ENCODE data around the gene BEGAIN. TPM values are rescaled to one million over a fixed set of nuclear protein-coding genes. Genes with fewer than 3 reads are reported as not detected.
A peak's percentile ranks its signal among the peaks of the same experiment; 100 is the strongest.

BEGAIN gene
- total and polyA plus RNA-seq, 2 experiments from 2014 or later: 0.11 to 0.65 TPM

- H3F3A ChIP-seq (ENCODE audit: insufficient read depth): no peaks in the 10 kb centered on the region
- TF ChIP-seq EZH2 (IDR thresholded peaks at IDR 0.05; ENCODE audit: insufficient read depth, poor library complexity, severe bottlenecking): no peak
- TF ChIP-seq EZH2phosphoT487 (IDR thresholded peaks at IDR 0.05; ENCODE audit: insufficient read depth, low read depth): no peak
- H3K9me3 ChIP-seq (ENCODE audit: low read depth): no peaks in the 10 kb centered on the region
- no peak overlapping the region for H2AFZ ChIP-seq
- no peak overlapping the region for H3K4me3 ChIP-seq
- no peaks in the 10 kb centered on the region for H3K4me1 ChIP-seq (ENCODE audit: insufficient read depth)
- no peaks in the 10 kb centered on the region for H3K36me3 ChIP-seq (ENCODE audit: low read depth)
- H4K20me1 ChIP-seq (ENCODE audit: insufficient read depth): no peaks in the 10 kb centered on the region
- H3K9ac ChIP-seq: 0 out of 2 replicates have a peak overlapping the region, but pooled peaks have one; percentile 38
- H3K4me2 ChIP-seq (ENCODE audit: unreplicated experiment): no peak overlapping the region
- in situ Hi-C loops (cut with MboI): no loop called here
- 81 to 82% methylated on average over 16 of the region's 17 CpGs for WGBS, 2 experiments (ENCODE audit: low coverage in 1 of 2, low lambda C conversion rate in 2 of 2, missing lambda C conversion rate in 2 of 2)
- H3K79me2 ChIP-seq (ENCODE audit: insufficient read depth): no peaks in the 10 kb centered on the region
- no peaks in the 10 kb centered on the region for H3K9me2 ChIP-seq (ENCODE audit: insufficient read depth)
- no peak for DNase-seq
- no peak overlapping the region for H3K27ac ChIP-seq
- no peaks in the 10 kb centered on the region for H3K27me3 ChIP-seq (replicated peaks; ENCODE audit: insufficient read depth)
Observed at GRCh38 chr14:100554696-100555320, 32.4 kb downstream of the BEGAIN start.

GRCh38 chr14:100554082-100554677 lies 33.0 kb downstream of the BEGAIN start:
- peak overlapping the region; percentile 11 for H3K4me2 ChIP-seq (ENCODE audit: unreplicated experiment)
- in situ Hi-C loops (cut with MboI): no loop called here
- peak; percentile 82 for DNase-seq

DNA sequence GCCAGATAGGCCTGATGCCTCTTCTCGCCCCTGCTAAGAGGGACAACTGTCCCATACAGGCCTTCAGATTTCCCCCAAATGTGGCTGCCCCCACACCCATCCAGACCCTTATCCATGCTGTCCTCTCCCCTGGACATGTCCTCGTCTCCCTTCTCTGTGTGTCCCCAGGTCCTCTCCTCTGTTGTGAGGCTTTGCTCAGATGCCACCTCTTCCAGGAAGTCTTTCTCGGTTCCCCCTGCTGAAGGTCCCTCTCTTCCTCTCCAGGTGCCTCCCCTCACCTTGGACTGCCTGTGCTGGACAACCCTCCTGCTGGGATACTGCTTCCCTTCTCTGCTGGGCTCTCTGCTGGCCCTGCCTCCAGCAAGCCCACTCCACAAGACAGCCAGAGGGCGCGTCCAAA lies 33.7 kb downstream of the BEGAIN start:
- Histone ChIP-seq H3K27ac (no peak overlapping the region), H4K20me1 (ENCODE audit: insufficient read depth) (no peaks in the 10 kb centered on the region), H3K36me3 (ENCODE audit: low read depth) (no peaks in the 10 kb centered on the region), H3K9ac (no peak overlapping the region), H3K9me3 (ENCODE audit: low read depth) (no peaks in the 10 kb centered on the region), H3F3A (ENCODE audit: insufficient read depth) (no peaks in the 10 kb centered on the region), H3K9me2 (ENCODE audit: insufficient read depth) (no peaks in the 10 kb centered on the region), H3K4me3 (no peak overlapping the region), H2AFZ (no peak overlapping the region), H3K4me1 (ENCODE audit: insufficient read depth) (no peaks in the 10 kb centered on the region), H3K79me2 (ENCODE audit: insufficient read depth) (no peaks in the 10 kb centered on the region), H3K27me3 (replicated peaks; ENCODE audit: insufficient read depth) (no peaks in the 10 kb centered on the region), H3K4me2 (ENCODE audit: unreplicated experiment) (no peak overlapping the region)
- 84 to 89% methylated on average over 5 of the region's 5 CpGs for WGBS, 2 experiments (ENCODE audit: low coverage in 1 of 2, low lambda C conversion rate in 2 of 2, missing lambda C conversion rate in 2 of 2)
- in situ Hi-C loops (cut with MboI): no loop called here
- no peak for DNase-seq
- no peak for TF ChIP-seq EZH2 (IDR thresholded peaks at IDR 0.05; ENCODE audit: insufficient read depth, poor library complexity, severe bottlenecking)
- no peak for TF ChIP-seq EZH2phosphoT487 (IDR thresholded peaks at IDR 0.05; ENCODE audit: insufficient read depth, low read depth)

More at GRCh38 chr14:100554082-100554677, 33.0 kb downstream of the BEGAIN start:
- Histone ChIP-seq H3K9me2 (ENCODE audit: insufficient read depth) (no peaks in the 10 kb centered on the region), H3K79me2 (ENCODE audit: insufficient read depth) (no peaks in the 10 kb centered on the region), H3K27ac (no peak overlapping the region), H4K20me1 (ENCODE audit: insufficient read depth) (no peaks in the 10 kb centered on the region), H3F3A (ENCODE audit: insufficient read depth) (no peaks in the 10 kb centered on the region), H3K9me3 (ENCODE audit: low read depth) (no peaks in the 10 kb centered on the region), H3K36me3 (ENCODE audit: low read depth) (no peaks in the 10 kb centered on the region), H3K4me3 (peak overlapping the region; percentile 37; the same call in 1 of the 2 replicates), H2AFZ (no peak overlapping the region), H3K4me1 (ENCODE audit: insufficient read depth) (no peaks in the 10 kb centered on the region), H3K9ac (peak overlapping the region; percentile 38; the same call in 1 of the 2 replicates), H3K27me3 (replicated peaks; ENCODE audit: insufficient read depth) (no peaks in the 10 kb centered on the region)
- 6 to 12% methylated on average over 19 of the region's 19 CpGs for WGBS, 2 experiments (ENCODE audit: low coverage in 1 of 2, low lambda C conversion rate in 2 of 2, missing lambda C conversion rate in 2 of 2)
- TF ChIP-seq EZH2 (IDR thresholded peaks at IDR 0.05; ENCODE audit: insufficient read depth, poor library complexity, severe bottlenecking) (no peak), EZH2phosphoT487 (IDR thresholded peaks at IDR 0.05; ENCODE audit: insufficient read depth, low read depth) (no peak)

DNA sequence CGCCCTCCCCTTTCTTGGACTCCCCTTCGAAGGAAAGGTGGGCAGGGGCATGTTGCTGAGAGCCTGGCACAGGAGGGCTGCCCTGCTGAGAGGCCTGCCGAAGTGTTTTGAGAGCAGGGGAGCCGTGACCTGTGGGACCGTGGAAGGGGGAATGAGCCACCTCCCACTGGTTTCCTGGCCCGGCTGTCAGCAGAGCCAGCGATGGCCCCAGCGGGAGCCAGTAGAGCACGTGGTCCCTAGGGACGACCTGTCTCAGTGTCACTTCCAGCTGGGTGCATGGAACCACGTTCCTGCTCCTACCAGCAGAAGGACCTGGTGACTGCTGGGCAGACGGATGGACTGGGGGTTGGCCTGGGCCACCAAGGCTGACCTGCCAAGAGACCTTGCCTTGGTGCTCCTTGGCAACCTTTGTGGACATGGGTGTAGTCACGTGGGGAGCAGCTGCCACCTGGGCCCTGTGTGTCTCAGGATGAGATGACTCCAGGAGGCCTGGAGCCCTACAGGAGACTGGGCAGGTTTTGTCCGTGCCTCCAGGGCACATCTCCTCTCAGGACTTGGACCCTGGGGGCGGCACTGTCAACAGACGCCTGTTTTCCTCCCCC lies 34.6 kb downstream of the BEGAIN start:
- Histone ChIP-seq H3K9me2 (ENCODE audit: insufficient read depth) (no peaks in the 10 kb centered on the region), H3F3A (ENCODE audit: insufficient read depth) (no peaks in the 10 kb centered on the region), H3K9ac (no peak overlapping the region), H3K4me2 (ENCODE audit: unreplicated experiment) (no peak overlapping the region), H4K20me1 (ENCODE audit: insufficient read depth) (no peaks in the 10 kb centered on the region), H3K4me3 (no peak overlapping the region), H2AFZ (no peak overlapping the region), H3K79me2 (ENCODE audit: insufficient read depth) (no peaks in the 10 kb centered on the region), H3K27me3 (replicated peaks; ENCODE audit: insufficient read depth) (no peaks in the 10 kb centered on the region), H3K27ac (no peak overlapping the region), H3K9me3 (ENCODE audit: low read depth) (no peaks in the 10 kb centered on the region), H3K4me1 (ENCODE audit: insufficient read depth) (no peaks in the 10 kb centered on the region), H3K36me3 (ENCODE audit: low read depth) (no peaks in the 10 kb centered on the region)
- TF ChIP-seq EZH2phosphoT487 (IDR thresholded peaks at IDR 0.05; ENCODE audit: insufficient read depth, low read depth) (no peak), EZH2 (IDR thresholded peaks at IDR 0.05; ENCODE audit: insufficient read depth, poor library complexity, severe bottlenecking) (no peak)
- 77 to 79% methylated on average over 16 of the region's 16 CpGs for WGBS, 2 experiments (ENCODE audit: low coverage in 1 of 2, low lambda C conversion rate in 2 of 2, missing lambda C conversion rate in 2 of 2)
- in situ Hi-C loops (cut with MboI): no loop called here
- DNase-seq: no peak

All from GM23248 (cell line).